ENCODE data around the gene ZNF513.

Gene ZNF513

GRCh38 chr2:27409321-27410073 is 29.0 kb upstream of the ZNF513 start, which contains the start of gene PPM1G:
Gene PPM1G (minus strand): TSS chr2:27409591. CDS start chr2:27409422, 169 bp downstream.
- H3K9me3 ChIP-seq (ENCODE audit: control insufficient read depth, insufficient read depth, low read length), result no peaks in the 10 kb centered on the region
- H3K27me3 ChIP-seq (ENCODE audit: control insufficient read depth, low read length), result 0 out of 2 replicates have a peak, but pooled peaks cover 2% of the 10 kb centered on the region
- peaks cover 40% of the 10 kb centered on the region for H3K36me3 ChIP-seq (ENCODE audit: control insufficient read depth, low read length)
- H3K4me1 ChIP-seq (ENCODE audit: control insufficient read depth, low read length), result peaks cover 27% of the 10 kb centered on the region
- no peak for TF ChIP-seq EZH2phosphoT487 (IDR thresholded peaks at IDR 0.05; ENCODE audit: borderline replicate concordance, low read length)
- TF ChIP-seq, protein P1, sequence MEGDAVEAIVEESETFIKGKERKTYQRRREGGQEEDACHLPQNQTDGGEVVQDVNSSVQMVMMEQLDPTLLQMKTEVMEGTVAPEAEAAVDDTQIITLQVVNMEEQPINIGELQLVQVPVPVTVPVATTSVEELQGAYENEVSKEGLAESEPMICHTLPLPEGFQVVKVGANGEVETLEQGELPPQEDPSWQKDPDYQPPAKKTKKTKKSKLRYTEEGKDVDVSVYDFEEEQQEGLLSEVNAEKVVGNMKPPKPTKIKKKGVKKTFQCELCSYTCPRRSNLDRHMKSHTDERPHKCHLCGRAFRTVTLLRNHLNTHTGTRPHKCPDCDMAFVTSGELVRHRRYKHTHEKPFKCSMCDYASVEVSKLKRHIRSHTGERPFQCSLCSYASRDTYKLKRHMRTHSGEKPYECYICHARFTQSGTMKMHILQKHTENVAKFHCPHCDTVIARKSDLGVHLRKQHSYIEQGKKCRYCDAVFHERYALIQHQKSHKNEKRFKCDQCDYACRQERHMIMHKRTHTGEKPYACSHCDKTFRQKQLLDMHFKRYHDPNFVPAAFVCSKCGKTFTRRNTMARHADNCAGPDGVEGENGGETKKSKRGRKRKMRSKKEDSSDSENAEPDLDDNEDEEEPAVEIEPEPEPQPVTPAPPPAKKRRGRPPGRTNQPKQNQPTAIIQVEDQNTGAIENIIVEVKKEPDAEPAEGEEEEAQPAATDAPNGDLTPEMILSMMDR (IDR thresholded peaks at IDR 0.05; ENCODE audit: low read depth, low read length, poor library complexity, severe bottlenecking), result no peak
- H3K27ac ChIP-seq (ENCODE audit: low read depth, low read length), result peak within 1 kb of the TSS; percentile 78
- H3K79me2 ChIP-seq (ENCODE audit: control insufficient read depth, low read length), result peaks cover 53% of the 10 kb centered on the region
- no peaks in the 10 kb centered on the region for H3K9me2 ChIP-seq (replicated peaks; ENCODE audit: control insufficient read depth, low read length)
- peak within 1 kb of the TSS; percentile 100 for H3K4me3 ChIP-seq (ENCODE audit: low read length)
- peaks cover 6% of the 10 kb centered on the region; the same call in 1 of the 2 replicates for H4K20me1 ChIP-seq (ENCODE audit: control insufficient read depth, insufficient read depth, low read depth, low read length)
- no peaks in the 10 kb centered on the region for H3F3A ChIP-seq (ENCODE audit: control insufficient read depth, insufficient read depth)
- H3K4me2 ChIP-seq (ENCODE audit: low read length), result peak within 1 kb of the TSS; percentile 90

DNA sequence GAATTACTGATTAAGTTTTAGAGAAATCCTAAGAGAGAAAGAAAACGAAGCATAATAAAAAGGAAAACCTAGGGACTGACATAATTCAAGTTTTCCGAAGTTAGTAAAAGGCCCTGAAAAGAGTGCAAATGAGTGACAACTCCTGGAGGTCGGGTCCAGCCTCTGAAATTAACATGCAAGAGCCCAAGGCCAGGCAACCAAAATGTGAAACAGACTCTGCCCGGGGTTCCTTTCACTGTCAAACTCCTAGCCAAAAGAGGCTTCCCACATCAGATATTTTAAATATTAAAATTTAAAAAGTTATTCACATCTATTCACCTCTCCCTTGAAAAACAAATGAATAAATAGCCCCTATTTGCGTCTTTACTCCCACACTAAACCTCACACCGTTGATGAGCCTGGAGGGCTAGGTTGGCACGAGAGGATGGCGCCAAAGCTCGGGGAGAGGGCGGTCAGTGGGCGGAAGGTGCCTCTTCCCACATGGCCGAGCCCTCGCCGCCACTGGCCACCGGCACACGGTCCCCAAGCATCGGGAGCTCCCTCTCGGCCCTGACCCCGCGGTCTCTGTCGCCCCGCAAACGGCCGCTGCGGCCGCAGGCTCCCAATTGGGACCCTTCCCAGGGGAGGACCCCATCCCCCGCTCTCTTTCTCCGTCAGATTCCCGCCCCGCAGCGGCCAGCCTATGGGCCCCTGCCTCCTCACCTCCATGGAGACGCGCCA is 28.2 kb upstream of the ZNF513 start:
- H3F3A ChIP-seq (ENCODE audit: control insufficient read depth, insufficient read depth), result no peaks in the 10 kb centered on the region
- peak overlapping the region; percentile 90 for H3K4me2 ChIP-seq (ENCODE audit: low read length)
- H4K20me1 ChIP-seq (ENCODE audit: control insufficient read depth, insufficient read depth, low read depth, low read length), result peaks cover 6% of the 10 kb centered on the region; the same call in 1 of the 2 replicates
- peaks cover 27% of the 10 kb centered on the region for H3K4me1 ChIP-seq (ENCODE audit: control insufficient read depth, low read length)
- H3K36me3 ChIP-seq (ENCODE audit: control insufficient read depth, low read length), result peaks cover 45% of the 10 kb centered on the region
- peaks cover 60% of the 10 kb centered on the region for H3K79me2 ChIP-seq (ENCODE audit: control insufficient read depth, low read length)
- H3K4me3 ChIP-seq (ENCODE audit: low read length), result peak overlapping the region; percentile 100
- TF ChIP-seq, protein P1 (IDR thresholded peaks at IDR 0.05; ENCODE audit: low read depth, low read length, poor library complexity, severe bottlenecking), result no peak
- TF ChIP-seq EZH2phosphoT487 (IDR thresholded peaks at IDR 0.05; ENCODE audit: borderline replicate concordance, low read length), result no peak
- no peaks in the 10 kb centered on the region for H3K9me3 ChIP-seq (ENCODE audit: control insufficient read depth, insufficient read depth, low read length)
- 0 out of 2 replicates have a peak, but pooled peaks cover 2% of the 10 kb centered on the region for H3K27me3 ChIP-seq (ENCODE audit: control insufficient read depth, low read length)
- no peaks in the 10 kb centered on the region for H3K9me2 ChIP-seq (replicated peaks; ENCODE audit: control insufficient read depth, low read length)
- H3K27ac ChIP-seq (ENCODE audit: low read depth, low read length), result peak overlapping the region; percentile 78

DNA sequence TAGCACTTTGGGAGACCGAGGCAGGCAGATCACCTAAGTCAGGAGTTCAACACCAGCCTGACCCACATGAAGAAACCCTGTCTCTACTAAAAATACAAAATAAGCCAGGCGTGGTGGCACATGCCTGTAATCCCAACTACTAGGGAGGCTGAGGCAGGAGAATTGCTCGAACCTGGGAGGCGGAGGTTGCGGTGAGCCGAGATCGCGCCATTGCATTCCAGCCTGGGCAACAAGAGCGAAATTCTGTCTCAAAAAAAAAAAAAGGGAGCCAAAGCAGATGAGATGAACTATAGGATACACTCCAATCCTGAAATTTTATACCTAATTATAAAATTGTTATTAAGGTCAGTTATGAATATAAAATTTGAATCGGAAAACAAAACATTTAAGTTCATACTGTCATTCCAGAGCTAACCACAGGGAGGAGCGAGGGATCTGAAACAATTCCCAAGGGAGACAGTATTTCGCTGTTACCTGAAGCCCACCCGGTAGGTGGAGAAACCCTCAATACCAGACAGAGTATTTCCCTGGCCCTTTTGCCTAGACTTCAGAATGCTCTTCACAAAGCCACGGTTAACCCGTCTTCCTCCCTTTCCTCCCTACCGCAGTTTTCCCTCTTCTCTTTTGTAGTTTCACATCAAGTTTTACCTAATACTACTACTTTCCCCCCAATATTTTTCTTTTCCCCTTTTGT is 27.4 kb upstream of the ZNF513 start:
- no peak for TF ChIP-seq EZH2phosphoT487 (IDR thresholded peaks at IDR 0.05; ENCODE audit: borderline replicate concordance, low read length)
- TF ChIP-seq, protein P1 (IDR thresholded peaks at IDR 0.05; ENCODE audit: low read depth, low read length, poor library complexity, severe bottlenecking), result peak; percentile 46
- Histone ChIP-seq H3K4me3 (ENCODE audit: low read length) (peak overlapping the region; percentile 100), H3K9me2 (replicated peaks; ENCODE audit: control insufficient read depth, low read length) (no peaks in the 10 kb centered on the region), H3K27me3 (ENCODE audit: control insufficient read depth, low read length) (0 out of 2 replicates have a peak, but pooled peaks cover 2% of the 10 kb centered on the region), H3K4me1 (ENCODE audit: control insufficient read depth, low read length) (peaks cover 27% of the 10 kb centered on the region), H3K36me3 (ENCODE audit: control insufficient read depth, low read length) (peaks cover 51% of the 10 kb centered on the region), H3K27ac (ENCODE audit: low read depth, low read length) (peak overlapping the region; percentile 78), H3F3A (ENCODE audit: control insufficient read depth, insufficient read depth) (no peaks in the 10 kb centered on the region), H3K4me2 (ENCODE audit: low read length) (peak overlapping the region; percentile 90), H3K79me2 (ENCODE audit: control insufficient read depth, low read length) (peaks cover 69% of the 10 kb centered on the region), H4K20me1 (ENCODE audit: control insufficient read depth, insufficient read depth, low read depth, low read length) (peaks cover 6% of the 10 kb centered on the region; the same call in 1 of the 2 replicates), H3K9me3 (ENCODE audit: control insufficient read depth, insufficient read depth, low read length) (no peaks in the 10 kb centered on the region)
